Measurements from ENCODE around the gene KCNQ1. TPM values are rescaled to one million over a fixed set of nuclear protein-coding genes. Genes with fewer than 3 reads are reported as not detected.

Gene KCNQ1
- total and polyA plus RNA-seq, 2 experiments from 2014 or later: 0.45 to 0.87 TPM

DNA sequence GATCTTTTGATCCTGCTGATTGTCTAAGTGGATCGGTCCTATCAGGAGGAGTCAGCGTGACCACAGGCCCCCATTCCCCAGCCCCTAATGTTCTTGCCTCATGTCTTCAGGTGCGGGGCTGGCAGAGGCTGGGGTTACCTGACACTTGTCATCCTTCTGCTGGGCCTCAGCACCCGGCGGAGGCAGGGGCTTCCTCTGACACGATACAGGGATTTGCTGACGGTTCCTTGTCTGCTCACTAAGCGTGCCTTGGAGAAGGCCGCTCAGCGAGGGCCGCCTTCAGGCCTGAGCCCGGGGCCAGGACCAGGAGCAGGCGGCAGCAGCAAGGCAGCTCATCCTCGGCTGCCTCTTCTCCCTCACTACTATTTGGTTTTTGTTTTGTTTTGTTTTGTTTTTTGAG, 300.7 kb downstream of the KCNQ1 start:
- H3K36me3 ChIP-seq (ENCODE audit: insufficient read depth): no peaks in the 10 kb centered on the region
- no peaks in the 10 kb centered on the region for H3K4me1 ChIP-seq (ENCODE audit: insufficient read depth)
- TF ChIP-seq ZNF114 (CRISPR knock-in tag; IDR thresholded peaks at IDR 0.05) (no peak), EZH2phosphoT487 (IDR thresholded peaks at IDR 0.05; ENCODE audit: unreplicated experiment) (no peak), ZNF331 (CRISPR knock-in tag; IDR thresholded peaks at IDR 0.05; ENCODE audit: low read depth) (no peak), NANOG (IDR thresholded peaks at IDR 0.05; ENCODE audit: borderline replicate concordance) (no peak), JUNB (IDR thresholded peaks at IDR 0.05; ENCODE audit: unreplicated experiment) (no peak), STAT1 (IDR thresholded peaks at IDR 0.05; ENCODE audit: unreplicated experiment) (no peak), POLR2AphosphoS5 (IDR thresholded peaks at IDR 0.05; ENCODE audit: low read depth) (no peak), EZH2 (IDR thresholded peaks at IDR 0.05; ENCODE audit: low read depth, unreplicated experiment) (no peak), CREB1 (CRISPR knock-in tag; IDR thresholded peaks at IDR 0.05; ENCODE audit: low read depth) (no peak)
- TF ChIP-seq, protein P1, sequence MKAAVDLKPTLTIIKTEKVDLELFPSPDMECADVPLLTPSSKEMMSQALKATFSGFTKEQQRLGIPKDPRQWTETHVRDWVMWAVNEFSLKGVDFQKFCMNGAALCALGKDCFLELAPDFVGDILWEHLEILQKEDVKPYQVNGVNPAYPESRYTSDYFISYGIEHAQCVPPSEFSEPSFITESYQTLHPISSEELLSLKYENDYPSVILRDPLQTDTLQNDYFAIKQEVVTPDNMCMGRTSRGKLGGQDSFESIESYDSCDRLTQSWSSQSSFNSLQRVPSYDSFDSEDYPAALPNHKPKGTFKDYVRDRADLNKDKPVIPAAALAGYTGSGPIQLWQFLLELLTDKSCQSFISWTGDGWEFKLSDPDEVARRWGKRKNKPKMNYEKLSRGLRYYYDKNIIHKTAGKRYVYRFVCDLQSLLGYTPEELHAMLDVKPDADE (IDR thresholded peaks at IDR 0.05): no peak
- TF ChIP-seq, protein P2, sequence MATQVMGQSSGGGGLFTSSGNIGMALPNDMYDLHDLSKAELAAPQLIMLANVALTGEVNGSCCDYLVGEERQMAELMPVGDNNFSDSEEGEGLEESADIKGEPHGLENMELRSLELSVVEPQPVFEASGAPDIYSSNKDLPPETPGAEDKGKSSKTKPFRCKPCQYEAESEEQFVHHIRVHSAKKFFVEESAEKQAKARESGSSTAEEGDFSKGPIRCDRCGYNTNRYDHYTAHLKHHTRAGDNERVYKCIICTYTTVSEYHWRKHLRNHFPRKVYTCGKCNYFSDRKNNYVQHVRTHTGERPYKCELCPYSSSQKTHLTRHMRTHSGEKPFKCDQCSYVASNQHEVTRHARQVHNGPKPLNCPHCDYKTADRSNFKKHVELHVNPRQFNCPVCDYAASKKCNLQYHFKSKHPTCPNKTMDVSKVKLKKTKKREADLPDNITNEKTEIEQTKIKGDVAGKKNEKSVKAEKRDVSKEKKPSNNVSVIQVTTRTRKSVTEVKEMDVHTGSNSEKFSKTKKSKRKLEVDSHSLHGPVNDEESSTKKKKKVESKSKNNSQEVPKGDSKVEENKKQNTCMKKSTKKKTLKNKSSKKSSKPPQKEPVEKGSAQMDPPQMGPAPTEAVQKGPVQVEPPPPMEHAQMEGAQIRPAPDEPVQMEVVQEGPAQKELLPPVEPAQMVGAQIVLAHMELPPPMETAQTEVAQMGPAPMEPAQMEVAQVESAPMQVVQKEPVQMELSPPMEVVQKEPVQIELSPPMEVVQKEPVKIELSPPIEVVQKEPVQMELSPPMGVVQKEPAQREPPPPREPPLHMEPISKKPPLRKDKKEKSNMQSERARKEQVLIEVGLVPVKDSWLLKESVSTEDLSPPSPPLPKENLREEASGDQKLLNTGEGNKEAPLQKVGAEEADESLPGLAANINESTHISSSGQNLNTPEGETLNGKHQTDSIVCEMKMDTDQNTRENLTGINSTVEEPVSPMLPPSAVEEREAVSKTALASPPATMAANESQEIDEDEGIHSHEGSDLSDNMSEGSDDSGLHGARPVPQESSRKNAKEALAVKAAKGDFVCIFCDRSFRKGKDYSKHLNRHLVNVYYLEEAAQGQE (IDR thresholded peaks at IDR 0.05; ENCODE audit: unreplicated experiment): no peak
- TF ChIP-seq, protein P3, sequence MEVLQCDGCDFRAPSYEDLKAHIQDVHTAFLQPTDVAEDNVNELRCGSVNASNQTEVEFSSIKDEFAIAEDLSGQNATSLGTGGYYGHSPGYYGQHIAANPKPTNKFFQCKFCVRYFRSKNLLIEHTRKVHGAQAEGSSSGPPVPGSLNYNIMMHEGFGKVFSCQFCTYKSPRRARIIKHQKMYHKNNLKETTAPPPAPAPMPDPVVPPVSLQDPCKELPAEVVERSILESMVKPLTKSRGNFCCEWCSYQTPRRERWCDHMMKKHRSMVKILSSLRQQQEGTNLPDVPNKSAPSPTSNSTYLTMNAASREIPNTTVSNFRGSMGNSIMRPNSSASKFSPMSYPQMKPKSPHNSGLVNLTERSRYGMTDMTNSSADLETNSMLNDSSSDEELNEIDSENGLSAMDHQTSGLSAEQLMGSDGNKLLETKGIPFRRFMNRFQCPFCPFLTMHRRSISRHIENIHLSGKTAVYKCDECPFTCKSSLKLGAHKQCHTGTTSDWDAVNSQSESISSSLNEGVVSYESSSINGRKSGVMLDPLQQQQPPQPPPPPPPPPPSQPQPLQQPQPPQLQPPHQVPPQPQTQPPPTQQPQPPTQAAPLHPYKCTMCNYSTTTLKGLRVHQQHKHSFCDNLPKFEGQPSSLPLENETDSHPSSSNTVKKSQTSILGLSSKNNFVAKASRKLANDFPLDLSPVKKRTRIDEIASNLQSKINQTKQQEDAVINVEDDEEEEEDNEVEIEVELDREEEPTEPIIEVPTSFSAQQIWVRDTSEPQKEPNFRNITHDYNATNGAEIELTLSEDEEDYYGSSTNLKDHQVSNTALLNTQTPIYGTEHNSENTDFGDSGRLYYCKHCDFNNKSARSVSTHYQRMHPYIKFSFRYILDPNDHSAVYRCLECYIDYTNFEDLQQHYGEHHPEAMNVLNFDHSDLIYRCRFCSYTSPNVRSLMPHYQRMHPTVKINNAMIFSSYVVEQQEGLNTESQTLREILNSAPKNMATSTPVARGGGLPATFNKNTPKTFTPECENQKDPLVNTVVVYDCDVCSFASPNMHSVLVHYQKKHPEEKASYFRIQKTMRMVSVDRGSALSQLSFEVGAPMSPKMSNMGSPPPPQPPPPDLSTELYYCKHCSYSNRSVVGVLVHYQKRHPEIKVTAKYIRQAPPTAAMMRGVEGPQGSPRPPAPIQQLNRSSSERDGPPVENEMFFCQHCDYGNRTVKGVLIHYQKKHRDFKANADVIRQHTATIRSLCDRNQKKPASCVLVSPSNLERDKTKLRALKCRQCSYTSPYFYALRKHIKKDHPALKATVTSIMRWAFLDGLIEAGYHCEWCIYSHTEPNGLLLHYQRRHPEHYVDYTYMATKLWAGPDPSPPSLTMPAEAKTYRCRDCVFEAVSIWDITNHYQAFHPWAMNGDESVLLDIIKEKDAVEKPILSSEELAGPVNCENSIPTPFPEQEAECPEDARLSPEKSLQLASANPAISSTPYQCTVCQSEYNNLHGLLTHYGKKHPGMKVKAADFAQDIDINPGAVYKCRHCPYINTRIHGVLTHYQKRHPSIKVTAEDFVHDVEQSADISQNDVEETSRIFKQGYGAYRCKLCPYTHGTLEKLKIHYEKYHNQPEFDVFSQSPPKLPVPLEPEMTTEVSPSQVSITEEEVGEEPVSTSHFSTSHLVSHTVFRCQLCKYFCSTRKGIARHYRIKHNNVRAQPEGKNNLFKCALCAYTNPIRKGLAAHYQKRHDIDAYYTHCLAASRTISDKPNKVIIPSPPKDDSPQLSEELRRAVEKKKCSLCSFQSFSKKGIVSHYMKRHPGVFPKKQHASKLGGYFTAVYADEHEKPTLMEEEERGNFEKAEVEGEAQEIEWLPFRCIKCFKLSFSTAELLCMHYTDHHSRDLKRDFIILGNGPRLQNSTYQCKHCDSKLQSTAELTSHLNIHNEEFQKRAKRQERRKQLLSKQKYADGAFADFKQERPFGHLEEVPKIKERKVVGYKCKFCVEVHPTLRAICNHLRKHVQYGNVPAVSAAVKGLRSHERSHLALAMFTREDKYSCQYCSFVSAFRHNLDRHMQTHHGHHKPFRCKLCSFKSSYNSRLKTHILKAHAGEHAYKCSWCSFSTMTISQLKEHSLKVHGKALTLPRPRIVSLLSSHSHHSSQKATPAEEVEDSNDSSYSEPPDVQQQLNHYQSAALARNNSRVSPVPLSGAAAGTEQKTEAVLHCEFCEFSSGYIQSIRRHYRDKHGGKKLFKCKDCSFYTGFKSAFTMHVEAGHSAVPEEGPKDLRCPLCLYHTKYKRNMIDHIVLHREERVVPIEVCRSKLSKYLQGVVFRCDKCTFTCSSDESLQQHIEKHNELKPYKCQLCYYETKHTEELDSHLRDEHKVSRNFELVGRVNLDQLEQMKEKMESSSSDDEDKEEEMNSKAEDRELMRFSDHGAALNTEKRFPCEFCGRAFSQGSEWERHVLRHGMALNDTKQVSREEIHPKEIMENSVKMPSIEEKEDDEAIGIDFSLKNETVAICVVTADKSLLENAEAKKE (CRISPR knock-in tag; IDR thresholded peaks at IDR 0.05): no peak
- TF ChIP-seq, protein P4, sequence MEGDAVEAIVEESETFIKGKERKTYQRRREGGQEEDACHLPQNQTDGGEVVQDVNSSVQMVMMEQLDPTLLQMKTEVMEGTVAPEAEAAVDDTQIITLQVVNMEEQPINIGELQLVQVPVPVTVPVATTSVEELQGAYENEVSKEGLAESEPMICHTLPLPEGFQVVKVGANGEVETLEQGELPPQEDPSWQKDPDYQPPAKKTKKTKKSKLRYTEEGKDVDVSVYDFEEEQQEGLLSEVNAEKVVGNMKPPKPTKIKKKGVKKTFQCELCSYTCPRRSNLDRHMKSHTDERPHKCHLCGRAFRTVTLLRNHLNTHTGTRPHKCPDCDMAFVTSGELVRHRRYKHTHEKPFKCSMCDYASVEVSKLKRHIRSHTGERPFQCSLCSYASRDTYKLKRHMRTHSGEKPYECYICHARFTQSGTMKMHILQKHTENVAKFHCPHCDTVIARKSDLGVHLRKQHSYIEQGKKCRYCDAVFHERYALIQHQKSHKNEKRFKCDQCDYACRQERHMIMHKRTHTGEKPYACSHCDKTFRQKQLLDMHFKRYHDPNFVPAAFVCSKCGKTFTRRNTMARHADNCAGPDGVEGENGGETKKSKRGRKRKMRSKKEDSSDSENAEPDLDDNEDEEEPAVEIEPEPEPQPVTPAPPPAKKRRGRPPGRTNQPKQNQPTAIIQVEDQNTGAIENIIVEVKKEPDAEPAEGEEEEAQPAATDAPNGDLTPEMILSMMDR (conservative IDR thresholded peaks at IDR 0.05; ENCODE audit: low read depth in 2 of 2): no peak
- H3K9me2 ChIP-seq (ENCODE audit: insufficient read depth): no peaks in the 10 kb centered on the region
- H3K4me3 ChIP-seq: no peak overlapping the region
- Mint-ChIP-seq H3K4me1 (no peaks in the 10 kb centered on the region), H3K27me3 (ENCODE audit: insufficient read depth, low read depth, poor library complexity) (peaks cover 41% of the 10 kb centered on the region), H3K9me3 (peaks cover 3% of the 10 kb centered on the region; the same call in 1 of the 3 replicates), H3K36me3 (ENCODE audit: low read depth) (no peaks in the 10 kb centered on the region), H3K4me3 (no peak overlapping the region), H3K27ac (no peak overlapping the region)
- no peaks in the 10 kb centered on the region for H3K79me2 ChIP-seq (replicated peaks; ENCODE audit: insufficient read depth)
- no peak overlapping the region for H3K27ac ChIP-seq (ENCODE audit: low read depth)
- DNase-seq (ENCODE audit: low spot score): no peak
- no peak for ATAC-seq
- no peaks in the 10 kb centered on the region for H3F3A ChIP-seq (replicated peaks; ENCODE audit: low read depth)
- peaks cover 17% of the 10 kb centered on the region for H3K27me3 ChIP-seq (ENCODE audit: insufficient read depth)
- H2AFZ ChIP-seq: no peak overlapping the region
- H4K20me1 ChIP-seq (replicated peaks; ENCODE audit: insufficient read depth): no peaks in the 10 kb centered on the region
- no peak overlapping the region for H3K4me2 ChIP-seq

All from GM23338 (cell line).